ENCODE measurements around the gene RERE.

RERE gene

GRCh38 chr1:8663915-8664329 is 153.5 kb downstream of the RERE start:
- DNase-seq = peak in 1 of 14 donors; percentile 15

GRCh38 chr1:8663090-8663802 is 154.2 kb downstream of the RERE start:
- no peak for DNase-seq

- no peak for DNase-seq
Observed at GRCh38 chr1:8662380-8663072, 154.9 kb downstream of the RERE start.

GRCh38 chr1:8661185-8662110 is 156.0 kb downstream of the RERE start:
- DNase-seq = peak in 1 of 14 donors; percentile 10

GRCh38 chr1:8660411-8660828 is 157.0 kb downstream of the RERE start:
- peak in 6 of 14 donors; percentile 9 to 50 (median 16) for DNase-seq

- no peak for DNase-seq
Observed at GRCh38 chr1:8659593-8659992, 157.8 kb downstream of the RERE start.

- no peak for DNase-seq
Observed at GRCh38 chr1:8653878-8654277, 163.6 kb downstream of the RERE start.

GRCh38 chr1:8652467-8653046 is 164.9 kb downstream of the RERE start:
- no peak for DNase-seq

- DNase-seq = no peak
Observed at GRCh38 chr1:8651962-8652361, 165.5 kb downstream of the RERE start.

GRCh38 chr1:8651236-8651890 is 166.1 kb downstream of the RERE start:
- DNase-seq = no peak

- no peak for DNase-seq
Observed at GRCh38 chr1:8649875-8650274, 167.6 kb downstream of the RERE start.

GRCh38 chr1:8649027-8649426 is 168.4 kb downstream of the RERE start:
- no peak for DNase-seq

GRCh38 chr1:8646996-8647395 is 170.4 kb downstream of the RERE start:
- DNase-seq = no peak

GRCh38 chr1:8646189-8646588 is 171.3 kb downstream of the RERE start:
- no peak for DNase-seq

- DNase-seq = peak in 1 of 14 donors; percentile 28
Observed at GRCh38 chr1:8643542-8644536, 173.6 kb downstream of the RERE start.

- DNase-seq = no peak
Observed at GRCh38 chr1:8642114-8642513, 175.3 kb downstream of the RERE start.

GRCh38 chr1:8641377-8641997 is 176.0 kb downstream of the RERE start:
- DNase-seq = peak in 1 of 14 donors; percentile 41

- DNase-seq = peak in 1 of 14 donors; percentile 48
Observed at GRCh38 chr1:8640950-8641349, 176.5 kb downstream of the RERE start.

GRCh38 chr1:8639148-8639547 is 178.3 kb downstream of the RERE start:
- DNase-seq = peak in 1 of 14 donors; percentile 65
